A673 (cell line): ENCODE measurements around the gene ARHGAP15. TPM values are rescaled to one million over a fixed set of nuclear protein-coding genes. Genes with fewer than 3 reads are reported as not detected.

Source experiments
- BruUV-seq: library from RNA; stranded (reverse); fragments of 400-500 nt; replicated peaks from 2 replicates; lab custom pipeline; 2021; lab: Mats Ljungman, UMichigan
- CTCF ChIA-PET: fragments of 300-600 bp; sonication (Branson Sonifier 250); formaldehyde crosslinking; loops from one replicate; lab custom pipeline; 2022; ENCODE audit warnings: antibody characterized with exemption; lab: Charles Lee
- POLR2A ChIA-PET: fragments of 300-600 bp; sonication (Branson Sonifier 250); formaldehyde crosslinking; loops from one replicate; lab custom pipeline; 2022; ENCODE audit warnings: antibody characterized with exemption; ENCODE audit not compliant: low non-redundant PET; lab: Charles Lee
- DNase-seq: peaks from one replicate; pipeline ENCODE4 v3.0.0-alpha.2; 2015; ENCODE audit warnings: low spot score
- H3K27ac ChIP-seq: fragments of 200-600 bp; sonication (generic); 2 replicates; pipeline ENCODE4 v1.5.1; 2016; ENCODE audit warnings: mixed run types, low read depth, mild to moderate bottlenecking, mixed read lengths, antibody characterized with exemption, low read length; ENCODE audit not compliant: poor library complexity, severe bottlenecking
- H3K27me3 ChIP-seq: fragments of 200-600 bp; sonication (generic); replicated peaks from 2 replicates; pipeline ENCODE4 v1.6.1; 2017; ENCODE audit warnings: mixed run types, low read depth, mild to moderate bottlenecking, mixed read lengths, antibody characterized with exemption, low read length; ENCODE audit not compliant: insufficient read depth, poor library complexity
- H3K36me3 ChIP-seq: fragments of 200-600 bp; sonication (generic); 2 replicates; pipeline ENCODE4 v1.6.1; 2016; ENCODE audit warnings: mixed run types, mild to moderate bottlenecking, mixed read lengths, antibody characterized with exemption, low read length; ENCODE audit not compliant: insufficient read depth, poor library complexity, severe bottlenecking
- H3K4me1 ChIP-seq: fragments of 200-600 bp; sonication (generic); 2 replicates; pipeline ENCODE4 v1.6.1; 2017; ENCODE audit warnings: mixed run types, mild to moderate bottlenecking, mixed read lengths, antibody characterized with exemption, low read length; ENCODE audit not compliant: insufficient read depth, poor library complexity, severe bottlenecking
- H3K4me3 ChIP-seq: fragments of 200-600 bp; sonication (generic); 2 replicates; pipeline ENCODE4 v1.5.1; 2016; ENCODE audit warnings: low read depth, mixed run types, mild to moderate bottlenecking, mixed read lengths, low read length; ENCODE audit not compliant: poor library complexity, severe bottlenecking
- H3K9me3 ChIP-seq: fragments of 200-600 bp; sonication (generic); 2 replicates; pipeline ENCODE4 v1.6.1; 2016; ENCODE audit warnings: mixed run types, low read depth, mild to moderate bottlenecking, mixed read lengths, antibody characterized with exemption, low read length; ENCODE audit not compliant: poor library complexity, severe bottlenecking
- CTCF ChIP-seq: fragments of 300-800, 200-600 bp; sonication (generic); conservative IDR thresholded peaks from 2 replicates; pipeline ENCODE4 v1.5.1; 2017; ENCODE audit warnings: low read depth, mild to moderate bottlenecking, antibody characterized with exemption, low read length, moderate library complexity, mixed read lengths
- EZH2 ChIP-seq: fragments of 200-600 bp; sonication (generic); IDR thresholded peaks from 2 replicates; pipeline ENCODE4 v1.6.1; 2017; ENCODE audit warnings: borderline replicate concordance, low read depth, mild to moderate bottlenecking, mixed read lengths, antibody characterized with exemption, low read length; ENCODE audit not compliant: poor library complexity, severe bottlenecking
- intact Hi-C: fragments of 100-400 bp; cut with micrococcal nuclease; formaldehyde crosslinking; loops from one replicate; pipeline ENCODE4 v1.10.0; 2022; ENCODE audit not compliant: unreplicated experiment
- total RNA-seq: library from RNA; stranded (reverse); gene quantifications from 2 replicates; pipeline ENCODE4 v1.2.3, GENCODE V29; 2021

ARHGAP15 gene
- total RNA-seq, 1 experiment from 2014 or later: not detected

- DNase-seq: peak; percentile 20
- CTCF ChIA-PET: interaction anchor here (0.7 kb wide), 1 partner anchor 1242 kb away, joined by 3 read pairs; no protein-coding TSS in a partner anchor
- Histone ChIP-seq H3K4me1 (peaks cover 3% of the 10 kb centered on the region), H3K27ac (no peak overlapping the region), H3K9me3 (no peaks in the 10 kb centered on the region), H3K36me3 (no peaks in the 10 kb centered on the region), H3K4me3 (no peak overlapping the region), H3K27me3 (no peaks in the 10 kb centered on the region)
- POLR2A ChIA-PET: no interaction called here
- BruUV-seq: no TSS peak
- intact Hi-C loops: no loop called here
- TF ChIP-seq CTCF: peak; percentile 52
- no peak for TF ChIP-seq EZH2
Measured at GRCh38 chr2:143171817-143172216, 42.6 kb downstream of the ARHGAP15 start.

GRCh38 chr2:143175438-143175837 is 46.2 kb downstream of the ARHGAP15 start:
- no peaks in the 10 kb centered on the region for H3K36me3 ChIP-seq
- H3K4me1 ChIP-seq: peaks cover 3% of the 10 kb centered on the region
- H3K27ac ChIP-seq: no peak overlapping the region
- no peak for DNase-seq
- CTCF ChIA-PET: no interaction called here
- TF ChIP-seq EZH2 (no peak), CTCF (no peak)
- BruUV-seq: no TSS peak
- no peaks in the 10 kb centered on the region for H3K27me3 ChIP-seq
- no peaks in the 10 kb centered on the region for H3K9me3 ChIP-seq
- intact Hi-C loops: no loop called here
- no peak overlapping the region for H3K4me3 ChIP-seq
- POLR2A ChIA-PET: no interaction called here

- Histone ChIP-seq H3K27me3 (no peaks in the 10 kb centered on the region), H3K27ac (no peak overlapping the region), H3K9me3 (peaks cover 4% of the 10 kb centered on the region), H3K4me3 (no peak overlapping the region), H3K4me1 (no peaks in the 10 kb centered on the region), H3K36me3 (no peaks in the 10 kb centered on the region)
- ChIA-PET CTCF (no interaction called here), POLR2A (no interaction called here)
- BruUV-seq: no TSS peak
- intact Hi-C loops: no loop called here
- no peak for DNase-seq
- TF ChIP-seq CTCF (no peak), EZH2 (no peak)
Measured at GRCh38 chr2:143176606-143177005, 47.4 kb downstream of the ARHGAP15 start.
